ENCODE data around the gene POLQ.
"Not testable (repeated sequence)": the region's sequence is repeated elsewhere in the genome, so short reads cannot be mapped to it uniquely, and the experiment has no call there.

The POLQ gene

DNA sequence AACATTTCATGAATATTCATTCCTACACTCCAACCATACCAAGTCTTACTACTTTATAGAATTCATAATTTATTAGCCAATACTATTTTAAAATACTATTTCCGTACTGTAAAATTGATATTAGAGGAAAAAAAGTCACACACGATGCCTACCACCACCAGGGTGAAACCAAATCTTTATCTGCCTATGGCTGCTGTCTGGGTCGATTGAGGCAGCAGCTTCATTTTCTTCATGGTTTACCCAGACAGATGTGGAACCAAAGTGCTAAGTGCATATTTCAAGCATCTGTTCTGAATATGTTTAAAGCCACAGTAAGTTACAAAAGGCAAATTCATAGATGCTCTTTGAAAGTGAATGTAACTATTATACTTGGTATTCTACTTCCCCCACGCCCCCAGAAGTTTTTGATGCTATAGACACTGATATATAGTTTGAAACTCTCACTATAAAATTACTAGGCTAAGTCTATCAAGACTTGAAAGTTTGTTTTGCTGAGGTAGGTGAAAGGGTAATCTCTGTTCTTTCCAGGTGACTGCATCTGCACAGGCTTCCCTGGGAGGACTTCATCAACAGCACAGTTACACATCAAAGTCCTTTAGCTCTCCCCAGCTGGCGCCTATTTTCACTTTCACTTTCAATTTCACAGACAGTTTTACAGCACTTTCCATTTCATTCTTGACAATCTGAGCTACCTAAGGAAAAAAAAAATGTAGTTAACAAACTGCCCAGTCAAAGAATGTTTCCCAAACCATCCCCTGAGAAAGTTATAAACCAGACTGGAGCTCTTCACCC lies 113.9 kb downstream of the POLQ start:
- in situ Hi-C loops (cut with HindIII; ENCODE audit: low sequenced_read_pairs) = no loop called here

DNA sequence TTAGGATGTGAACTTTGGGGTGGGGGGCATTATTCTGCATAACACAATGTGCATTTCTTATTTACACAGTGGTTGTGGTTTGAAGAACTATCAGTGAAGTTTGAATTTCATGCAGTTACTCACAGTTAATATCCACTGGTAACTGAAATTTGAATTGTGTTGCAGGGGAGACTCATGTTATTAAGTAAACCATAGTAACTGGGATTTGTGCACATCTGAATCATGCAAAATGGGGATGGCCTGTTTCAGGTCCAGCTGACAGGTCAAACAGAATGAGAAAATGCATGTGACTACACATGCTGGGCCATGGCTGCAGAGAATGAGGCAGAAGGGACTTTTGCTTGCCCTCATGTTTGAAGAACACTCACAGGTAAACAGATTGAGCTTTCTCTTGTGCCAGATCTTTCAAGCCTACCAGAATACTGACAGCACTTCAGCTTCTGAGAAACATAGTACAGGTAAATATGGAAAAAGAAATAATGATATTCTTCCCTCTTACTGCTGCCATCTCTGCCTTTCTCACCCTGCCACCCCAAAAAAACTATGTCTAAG lies 115.0 kb downstream of the POLQ start:
- in situ Hi-C loops (cut with HindIII; ENCODE audit: low sequenced_read_pairs) = no loop called here

DNA sequence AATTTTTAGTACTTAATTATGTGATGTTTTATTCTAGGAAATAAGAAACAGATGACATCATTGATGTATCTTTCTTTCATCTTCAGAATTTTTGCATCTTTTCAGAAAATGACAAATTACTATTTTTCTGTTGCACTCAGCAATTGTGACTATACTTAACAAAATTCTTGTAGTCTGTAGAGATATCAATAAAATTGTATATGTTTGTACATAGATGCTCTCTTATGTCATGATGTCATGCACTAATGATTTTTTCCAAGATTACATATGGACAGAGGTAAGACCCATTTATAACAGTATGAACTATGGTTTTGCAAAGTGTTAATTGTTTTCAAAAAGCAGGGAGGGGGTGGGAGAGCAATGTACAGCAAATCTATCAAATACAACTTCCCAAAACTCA lies 121.2 kb downstream of the POLQ start:
- in situ Hi-C loops (cut with HindIII; ENCODE audit: low sequenced_read_pairs) = no loop called here

DNA sequence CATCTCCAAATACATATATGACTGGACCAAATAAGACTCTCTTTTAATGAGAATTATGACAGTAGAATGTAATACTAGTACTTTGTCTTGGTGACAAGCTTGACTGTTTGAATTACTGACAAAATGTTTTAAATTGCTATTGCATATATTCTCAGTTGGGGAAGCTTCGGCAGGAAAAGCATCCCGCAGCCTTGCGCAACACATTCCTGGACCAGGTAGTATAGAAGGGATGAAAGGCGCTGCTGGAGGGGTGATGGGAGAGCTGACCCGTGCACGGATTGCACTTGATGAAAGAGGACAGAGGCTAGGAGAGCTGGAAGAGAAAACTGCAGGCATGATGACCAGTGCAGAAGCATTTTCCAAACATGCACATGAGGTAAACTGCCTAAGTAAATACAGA lies 127.6 kb downstream of the POLQ start:
- in situ Hi-C loops (cut with HindIII; ENCODE audit: low sequenced_read_pairs) = no loop called here

DNA sequence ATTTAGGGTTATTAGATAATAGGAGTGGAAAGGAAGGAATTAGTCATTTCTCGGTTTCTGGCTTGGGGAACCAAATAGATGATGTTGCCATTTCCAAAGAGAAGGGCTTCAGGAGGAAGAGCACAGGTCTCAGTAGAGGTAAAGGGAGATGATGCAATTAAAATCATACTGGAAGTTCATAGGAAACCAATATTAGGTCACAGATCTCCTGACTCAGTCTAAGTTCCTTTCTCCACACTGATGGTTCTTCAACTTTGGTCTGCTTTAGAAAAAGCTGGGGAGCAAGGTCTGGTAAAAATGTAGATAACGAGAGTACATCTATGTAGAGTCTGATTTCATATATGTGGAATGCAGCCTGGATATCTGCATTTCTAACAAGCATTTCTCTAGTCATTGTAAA lies 130.9 kb downstream of the POLQ start:
- in situ Hi-C loops (cut with HindIII; ENCODE audit: low sequenced_read_pairs) = no loop called here

DNA sequence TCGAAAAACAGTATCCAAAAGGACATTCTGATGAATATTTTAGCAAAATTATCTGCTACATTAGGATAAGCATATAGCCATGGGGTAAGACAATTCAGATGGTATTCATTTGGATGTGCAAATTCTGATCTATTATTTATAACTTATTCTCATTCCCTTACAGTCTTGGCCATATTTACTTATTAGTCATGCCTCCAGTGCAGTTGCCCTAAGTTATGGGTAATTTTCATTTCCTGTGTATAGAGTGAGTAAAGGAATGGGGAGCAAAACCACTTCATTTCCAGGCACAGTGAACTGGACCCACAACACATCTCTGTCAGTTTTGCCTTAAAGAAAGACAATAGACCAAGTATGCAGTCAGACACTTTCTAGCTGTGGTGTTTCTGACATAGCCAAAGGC lies 134.3 kb downstream of the POLQ start:
- in situ Hi-C loops (cut with HindIII; ENCODE audit: low sequenced_read_pairs) = no loop called here

DNA sequence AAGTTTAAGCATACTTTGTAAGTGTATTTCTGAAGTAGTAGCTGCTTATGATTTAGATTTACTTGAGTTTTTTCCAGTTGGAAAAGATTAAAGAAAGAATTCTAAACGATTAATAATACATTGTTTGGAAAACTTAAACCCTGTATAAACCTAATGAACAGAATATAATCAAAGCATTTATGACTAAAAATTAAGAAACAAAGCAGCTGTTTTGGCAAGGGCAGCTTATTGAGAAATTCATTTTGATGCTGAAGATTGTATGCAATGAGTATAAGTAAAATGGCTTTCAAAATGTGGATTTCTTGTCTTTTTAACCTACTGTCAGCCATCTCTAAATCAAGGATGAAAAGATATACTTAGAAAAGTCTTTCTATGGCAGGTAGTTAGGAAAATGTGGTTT lies 140.2 kb downstream of the POLQ start:
- in situ Hi-C loops (cut with HindIII; ENCODE audit: low sequenced_read_pairs) = no loop called here

DNA sequence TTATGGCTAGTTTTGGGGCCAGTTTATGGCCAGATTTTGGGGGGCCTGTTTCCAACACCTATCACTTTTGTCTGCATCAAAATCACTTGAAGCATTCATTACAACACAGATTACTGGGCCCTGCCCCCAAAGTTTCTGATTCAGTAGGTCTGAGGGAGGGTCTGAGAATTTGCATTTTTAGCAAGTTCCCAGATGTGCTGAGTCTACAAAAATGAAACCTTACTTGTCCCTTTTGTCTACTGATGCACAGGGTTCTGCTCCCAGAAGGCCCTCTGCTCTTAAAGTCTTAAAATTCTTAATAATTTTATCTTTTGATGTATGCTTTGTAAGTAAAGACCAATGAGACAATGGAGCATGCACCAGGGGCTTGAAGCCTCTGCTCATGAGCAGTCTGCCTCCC lies 146.0 kb downstream of the POLQ start:
- in situ Hi-C loops (cut with HindIII; ENCODE audit: low sequenced_read_pairs) = no loop called here

DNA sequence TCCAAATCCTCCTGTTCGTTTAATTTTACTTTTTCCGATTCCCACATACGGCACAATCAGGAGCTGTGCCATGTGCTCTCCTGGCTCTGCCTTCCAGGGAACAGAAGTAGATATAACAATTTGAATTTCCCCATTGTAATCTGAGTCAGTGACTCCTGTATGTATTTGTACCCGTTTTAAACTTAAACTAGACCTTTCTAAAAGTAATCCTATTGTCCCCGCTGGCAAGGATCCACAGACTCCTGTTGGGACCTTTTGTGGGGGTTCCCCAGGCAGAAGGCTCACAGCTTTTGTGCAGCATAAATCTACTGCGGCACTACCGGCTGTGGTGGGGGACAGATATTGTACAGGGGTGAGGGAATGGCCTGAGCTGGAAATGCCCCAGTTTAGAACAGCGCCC lies 147.7 kb downstream of the POLQ start:
- in situ Hi-C loops (cut with HindIII; ENCODE audit: low sequenced_read_pairs) = not testable (repeated sequence)

DNA sequence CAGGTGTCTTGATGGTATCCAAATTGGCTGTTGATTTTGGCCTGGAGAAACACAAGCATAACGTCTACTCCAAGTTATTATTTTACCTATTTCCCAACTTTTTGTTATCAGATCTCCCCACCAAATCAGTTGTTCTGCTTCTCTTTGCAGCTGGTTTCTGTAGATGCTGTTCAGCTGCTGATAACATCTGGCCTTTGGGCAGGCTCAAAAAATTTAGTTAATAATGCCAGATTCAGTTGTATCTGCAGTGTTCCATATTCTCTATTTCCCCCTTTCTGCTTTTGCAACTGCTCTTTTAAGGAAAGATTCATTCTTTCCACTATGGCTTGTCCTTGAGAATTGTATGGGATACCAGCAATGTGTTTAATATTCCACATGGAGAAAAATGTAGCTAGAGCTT lies 149.8 kb downstream of the POLQ start:
- in situ Hi-C loops (cut with HindIII; ENCODE audit: low sequenced_read_pairs) = not testable (repeated sequence)

DNA sequence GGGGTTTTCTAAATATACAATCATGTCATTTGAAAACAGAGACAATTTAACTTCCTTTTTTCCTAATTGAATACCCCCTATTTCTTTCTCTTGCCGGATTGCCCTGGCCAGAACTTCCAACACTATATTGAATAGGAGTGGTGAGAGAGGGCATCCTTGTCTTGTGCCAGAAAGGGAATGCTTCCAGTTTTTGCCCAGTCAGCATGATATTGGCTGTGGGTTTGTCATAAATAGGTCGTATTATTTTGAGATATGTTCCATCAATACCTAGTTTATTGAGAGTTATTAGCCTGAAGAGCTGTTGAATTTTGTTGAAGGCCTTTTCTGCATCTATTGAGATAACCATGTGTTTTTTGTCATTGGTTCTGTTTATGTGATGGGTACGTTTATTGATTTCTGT lies 157.5 kb downstream of the POLQ start:
- in situ Hi-C loops (cut with HindIII; ENCODE audit: low sequenced_read_pairs) = not testable (repeated sequence)

Measured in endothelial cell of hepatic sinusoid (primary cell).